Pancreas (tissue), 10 donors: ENCODE results near the gene DTNA. TPM values are rescaled to one million over a fixed set of nuclear protein-coding genes. Genes with fewer than 3 reads are reported as not detected.
"Not testable (repeated sequence)": the region's sequence is repeated elsewhere in the genome, so short reads cannot be mapped to it uniquely, and the experiment has no call there.

ENCODE experiments used
- ATAC-seq, 4 donors: fragments of 200-7000 bp; cut with Tn5 transposase; one replicate each; pipeline versions ENCODE4 v1.8.0 to v1.9.1; 2020; ENCODE audit warnings: mild to moderate bottlenecking in 4 of 4, moderate library complexity in 4 of 4
- DNase-seq, 6 donors: peaks; one replicate each; pipeline ENCODE4 v3.0.0-alpha.2; 2020
- FAIRE-seq: peaks from 2 replicates; lab custom pipeline; 2012; peaks lifted over from hg19 to GRCh38; lab: Jason Lieb, UNC
- H3K27ac ChIP-seq, 4 donors: fragments of 200-600 bp; sonication (generic); 1 replicate in 3 of 4; 2 replicates in 1 of 4; pipeline versions ENCODE4 v1.5.0 to v1.8.0; 2020
- H3K27me3 ChIP-seq, 4 donors: fragments of 200-600 bp; one replicate each; pipeline ENCODE4 v1.8.0; 2021
- H3K36me3 ChIP-seq, 3 donors: fragments of 200-600 bp; sonication (generic) in 1 of 3; one replicate each; pipeline versions ENCODE4 v1.5.0 to v1.8.0; 2020 to 2021
- H3K4me1 ChIP-seq, 3 donors: fragments of 200-600 bp; one replicate each; pipeline ENCODE4 v1.8.0; 2021
- H3K4me3 ChIP-seq, 4 donors: fragments of 200-600 bp; sonication (generic) in 2 of 4; one replicate each; pipeline versions ENCODE4 v1.5.0 to v1.8.0; 2020 to 2021
- H3K9me3 ChIP-seq, 4 donors: fragments of 200-600 bp; one replicate each; pipeline ENCODE4 v1.8.0; 2021
- CTCF ChIP-seq, 4 donors: fragments of 200-600 bp; sonication (generic) in 3 of 4; IDR thresholded peaks; one replicate each; pipeline versions ENCODE4 v1.5.0 to v1.8.0; 2021; ENCODE audit warnings: antibody characterized with exemption in 4 of 4
- WGBS, 2 donors: extraction: QIAGEN DNeasy Blood & Tissue Kit; methylation state at CpG; one replicate each; pipeline ENCODE4 v1.1.7; 2013; 5-methylcytosine and 5-hydroxymethylcytosine counted together
- intact Hi-C, 3 donors: fragments of 100-400 bp; cut with DNase I; formaldehyde crosslinking; loops; one replicate each; pipeline versions ENCODE4 v1.11.1 to v1.14.2; 2022
- polyA plus RNA-seq, 2 donors: library from polyadenylated mRNA; stranded (reverse); fragments of 200-250 nt; gene quantifications; one replicate each; pipeline ENCODE4 v1.2.3, GENCODE V29; 2013
- total RNA-seq, 6 donors: library from RNA; stranded (reverse); fragmentation: NEBNext Ultra II Directional in 4 of 6; extraction: Animal tissue kit (Norgen Biotek cat#: 25700) in 4 of 6; gene quantifications; one replicate each; pipeline versions ENCODE4 v1.2.1 to v1.2.4, GENCODE V29; 2021 to 2023
- donor health status: healthy with polysubstance abuse.
- donor health status: DM: no; HTN: no; CAD: no; lungs with moderate emphysema.
- donor health status: DM: no; HTN: no; CAD: no.
- donor health status: control.
- donor health status: control.
- donor health status: Bipolar disorder and iron deficiency.
- donor health status: DM: yes; HTN: yes; CAD: no.
- donor health status: DM: no; HTN: no; CAD: no.
- donor health status: DM: no; HTN: no; CAD: no.
- donor health status: DM: yes; HTN: yes; CAD: no.

The DTNA gene
- total and polyA plus RNA-seq, 8 donors, result 15.3 to 37.5 (median 26.4) TPM

- Histone ChIP-seq H3K4me1 (no peaks in the 10 kb centered on the region), H3K27me3 (no peaks in the 10 kb centered on the region), H3K36me3 (no peaks in the 10 kb centered on the region), H3K4me3 (no peak overlapping the region), H3K9me3 (no peaks in the 10 kb centered on the region), H3K27ac (no peak overlapping the region)
- DNase-seq, result no peak
- WGBS, 2 donors, result 82 to 97% methylated on average over 1 of the region's 1 CpG
- intact Hi-C loops, result no loop called here
- FAIRE-seq, result no peak
- no peak for ATAC-seq
- TF ChIP-seq CTCF (IDR thresholded peaks at IDR 0.05), result no peak
Measured at GRCh38 chr18:34718610-34719009, 8.5 kb downstream of the DTNA start.

DNA sequence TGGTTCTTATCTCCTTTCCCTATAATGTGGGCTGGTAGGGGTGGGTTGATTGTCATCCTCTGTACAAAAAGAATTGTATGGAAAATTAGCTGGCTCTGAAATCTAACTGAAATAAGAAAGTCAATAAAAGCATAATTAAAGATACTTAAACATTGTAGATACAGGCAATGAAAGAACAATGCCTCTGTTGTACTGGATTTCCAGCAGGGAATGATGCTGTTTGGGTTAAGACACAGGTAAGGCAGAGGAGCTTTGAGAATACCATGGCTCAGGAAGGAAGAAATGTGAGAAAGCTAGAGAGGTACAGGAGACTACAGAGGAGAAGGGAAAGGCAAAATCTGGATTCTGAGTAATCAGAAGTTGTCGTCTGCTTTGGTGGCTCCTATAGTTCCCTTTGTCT is 10.1 kb downstream of the DTNA start:
- FAIRE-seq (no peak), ATAC-seq (no peak), DNase-seq (no peak)
- H3K9me3 ChIP-seq, result no peaks in the 10 kb centered on the region
- no peak overlapping the region for H3K4me3 ChIP-seq
- H3K27me3 ChIP-seq, result no peaks in the 10 kb centered on the region
- H3K4me1 ChIP-seq, result no peaks in the 10 kb centered on the region
- 92 to 94% methylated on average over 1 of the region's 1 CpG for WGBS, 2 donors
- TF ChIP-seq CTCF (IDR thresholded peaks at IDR 0.05), result no peak
- H3K36me3 ChIP-seq, result no peaks in the 10 kb centered on the region
- intact Hi-C loops, result no loop called here
- no peak overlapping the region for H3K27ac ChIP-seq

GRCh38 chr18:34723143-34723542 is 13.0 kb downstream of the DTNA start:
- H3K36me3 ChIP-seq, result no peaks in the 10 kb centered on the region
- ATAC-seq (no peak), FAIRE-seq (no peak), DNase-seq (no peak)
- TF ChIP-seq CTCF (IDR thresholded peaks at IDR 0.05), result no peak
- H3K4me1 ChIP-seq, result no peaks in the 10 kb centered on the region
- H3K27me3 ChIP-seq, result no peaks in the 10 kb centered on the region
- WGBS, 2 donors, result 77 to 79% methylated on average over 3 of the region's 3 CpGs
- H3K27ac ChIP-seq, result no peak overlapping the region
- no peak overlapping the region for H3K4me3 ChIP-seq
- intact Hi-C loops, result no loop called here
- no peaks in the 10 kb centered on the region for H3K9me3 ChIP-seq

- 92 to 95% methylated on average over 6 of the region's 6 CpGs for WGBS, 2 donors
Measured at GRCh38 chr18:34725737-34726136, 15.6 kb downstream of the DTNA start.

DNA sequence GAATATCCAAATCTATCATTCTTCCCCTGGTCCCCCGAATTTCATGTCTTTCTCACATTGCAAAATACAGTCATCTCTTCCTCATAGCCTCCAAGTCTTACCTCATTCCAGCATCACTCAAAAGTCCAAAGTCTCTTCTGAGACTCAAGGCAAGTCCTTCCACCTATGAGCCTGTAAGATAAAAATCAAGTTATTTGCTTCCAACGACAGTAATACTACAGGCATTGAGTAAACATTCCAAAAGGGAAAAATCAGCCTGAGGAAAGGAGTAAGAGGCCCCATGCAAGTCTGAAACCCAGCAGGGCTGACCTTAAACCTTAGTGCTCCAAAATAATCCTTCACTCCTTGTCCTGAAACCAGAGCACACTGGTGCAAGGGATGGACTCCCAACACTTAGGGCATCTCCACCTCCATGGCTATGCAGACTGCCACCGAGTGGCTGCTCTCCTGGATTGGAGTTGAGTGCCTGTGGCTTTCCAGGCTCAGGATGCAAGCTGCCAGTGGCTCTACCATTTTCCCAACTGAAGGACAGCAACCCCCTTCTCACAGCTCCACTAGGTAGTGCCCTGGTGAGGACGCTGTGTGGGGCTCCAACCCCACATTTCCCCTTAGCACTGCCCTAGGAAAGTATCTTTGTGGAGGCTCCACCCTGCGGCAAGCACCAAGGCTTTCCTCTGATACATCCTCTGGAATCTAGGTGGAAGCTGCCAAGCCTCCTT is 16.3 kb downstream of the DTNA start:
- ATAC-seq (peak in 3 of 4 donors; percentile 30 to 57 (median 38)), DNase-seq (no peak), FAIRE-seq (no peak)
- H3K4me3 ChIP-seq, result no peak overlapping the region
- intact Hi-C loops, result no loop called here
- WGBS, 2 donors, result 75 to 76% methylated on average over 5 of the region's 5 CpGs
- no peak overlapping the region for H3K27ac ChIP-seq
- no peaks in the 10 kb centered on the region for H3K27me3 ChIP-seq
- H3K4me1 ChIP-seq, result peaks cover 0 to 3% (median 0%) of the 10 kb centered on the region in 3 donors
- no peaks in the 10 kb centered on the region for H3K9me3 ChIP-seq
- no peak for TF ChIP-seq CTCF (IDR thresholded peaks at IDR 0.05)
- no peaks in the 10 kb centered on the region for H3K36me3 ChIP-seq

More at GRCh38 chr18:34725737-34726136, 15.6 kb downstream of the DTNA start:
- intact Hi-C loops, H3K9me3 ChIP-seq, H3K36me3 ChIP-seq, H3K27me3 ChIP-seq, FAIRE-seq, H3K4me1 ChIP-seq, DNase-seq, H3K4me3 ChIP-seq, ATAC-seq, H3K27ac ChIP-seq: not testable (repeated sequence)
